Left lobe of liver (tissue), 2 donors: ENCODE results near the gene NHS. TPM values are rescaled to one million over a fixed set of nuclear protein-coding genes. Genes with fewer than 3 reads are reported as not detected.

Experiments
- ATAC-seq: fragments of 200-7000 bp; cut with Tn5 transposase; one replicate; pipeline ENCODE4 v1.9.1; 2020; ENCODE audit warnings: mild to moderate bottlenecking, moderate library complexity
- DNase-seq: peaks from one replicate; pipeline ENCODE4 v3.0.0-alpha.2; 2020; ENCODE audit warnings: low spot score
- total RNA-seq: library from RNA; stranded (reverse); gene quantifications from one replicate; pipeline ENCODE4 v1.2.1, GENCODE V29; 2021
- donor health status: DM: no; HTN: no; CAD: no; lungs with moderate emphysema.
- donor health status: DM: no; HTN: yes; CAD: no.

Gene NHS
- total RNA-seq, 1 donor from 2014 or later = 0.10 TPM

GRCh38 chrX:17608888-17609287, 233.9 kb downstream of the NHS start:
- ATAC-seq = peak; percentile 82
- DNase-seq = peak; percentile 52

DNA sequence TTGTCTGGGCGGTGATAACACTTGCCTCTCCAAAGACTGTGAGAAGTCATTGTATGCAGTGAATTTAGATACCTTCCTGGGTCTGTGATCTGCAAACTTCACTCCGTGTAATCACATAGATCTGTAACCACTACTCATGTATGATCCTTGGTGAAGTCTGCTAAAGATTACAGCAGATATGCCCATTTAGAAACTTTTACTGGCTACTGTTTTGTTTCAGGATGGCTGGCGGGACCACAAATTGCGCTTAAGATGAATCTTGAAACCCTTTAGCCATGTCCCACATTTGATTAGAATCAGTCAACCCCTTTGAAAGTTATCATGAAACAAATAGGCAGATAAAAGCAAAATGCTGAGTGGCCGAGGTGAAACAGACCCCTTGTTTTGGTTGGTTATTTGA, 235.8 kb downstream of the NHS start:
- DNase-seq = no peak
- ATAC-seq = no peak

GRCh38 chrX:17613979-17614588, 239.1 kb downstream of the NHS start:
- peak; percentile 26 for ATAC-seq
- DNase-seq = no peak

DNA sequence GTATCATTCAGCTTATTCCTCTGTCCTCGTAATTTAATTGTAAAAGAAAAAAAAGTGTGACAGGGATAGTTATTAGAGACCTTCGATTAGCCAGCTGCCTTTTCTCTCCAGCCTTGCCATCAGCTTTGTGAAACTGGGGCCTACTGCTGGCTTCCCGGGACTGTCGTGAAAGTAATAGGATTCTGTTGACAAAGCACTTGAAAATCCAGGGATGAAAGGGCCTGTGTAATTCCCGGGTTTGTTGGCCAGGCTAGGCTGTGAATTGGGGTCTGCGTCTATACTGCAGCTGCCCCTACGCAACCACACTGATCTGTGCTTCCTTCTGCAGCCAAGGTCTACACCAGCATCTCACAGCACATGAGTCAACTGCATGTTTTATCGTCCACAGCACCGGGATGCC, 241.9 kb downstream of the NHS start:
- no peak for ATAC-seq
- no peak for DNase-seq

DNA sequence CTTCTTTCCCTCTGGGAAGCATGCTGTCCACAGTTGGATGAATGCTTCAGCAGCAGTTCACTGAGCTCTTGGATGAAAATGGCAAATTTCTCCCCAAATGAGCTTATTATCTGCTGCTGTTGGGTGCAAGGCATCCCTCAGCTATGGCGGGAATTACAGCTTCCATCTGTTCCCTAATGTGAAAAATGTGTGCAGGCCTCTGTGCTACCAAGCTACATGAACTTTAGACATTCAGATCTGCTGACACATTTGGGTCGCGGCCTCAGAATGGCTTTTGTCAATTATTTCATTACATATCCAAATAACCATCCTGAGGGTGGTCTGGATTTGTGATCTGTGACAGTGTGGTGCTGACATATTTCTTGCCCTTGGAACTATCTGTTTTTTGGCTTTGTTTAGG, 242.8 kb downstream of the NHS start:
- ATAC-seq (no peak), DNase-seq (no peak)

DNA sequence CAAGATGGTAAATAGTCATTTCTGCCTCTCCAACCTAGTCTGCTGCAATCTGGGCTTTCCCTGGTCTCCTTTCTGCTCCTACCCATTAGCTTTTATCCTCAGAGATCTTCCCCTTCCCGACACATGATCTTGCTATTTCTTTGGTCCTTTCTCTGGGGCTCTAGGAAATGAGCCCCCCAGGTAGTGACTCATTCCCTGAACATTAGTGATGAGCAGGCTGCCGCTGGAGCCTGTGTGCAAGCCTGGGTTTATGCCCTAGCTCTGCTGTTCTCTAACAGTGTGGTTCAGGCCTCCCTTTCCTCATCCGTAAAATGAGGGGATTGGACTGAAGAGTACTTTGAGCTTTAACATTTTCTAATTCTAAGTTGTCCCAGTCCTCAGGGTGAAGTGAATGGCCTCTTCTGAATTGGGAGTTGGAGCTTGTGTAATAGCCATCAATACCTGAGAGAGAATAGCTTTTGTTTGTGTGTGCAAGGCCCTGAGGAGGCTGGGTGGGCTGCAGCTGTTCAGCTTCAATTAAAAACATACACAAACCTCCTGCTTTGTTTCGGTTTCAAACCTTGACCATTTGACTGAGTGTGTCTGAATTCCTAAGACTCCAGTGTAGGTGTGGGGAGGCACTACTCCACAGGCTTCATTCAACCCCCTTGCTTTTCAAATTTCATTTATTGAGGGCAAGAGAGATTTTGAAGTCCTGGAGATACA, 246.7 kb downstream of the NHS start:
- DNase-seq (no peak), ATAC-seq (no peak)

- ATAC-seq = no peak
- no peak for DNase-seq
Measured at GRCh38 chrX:17622331-17622730, 247.3 kb downstream of the NHS start.

DNA sequence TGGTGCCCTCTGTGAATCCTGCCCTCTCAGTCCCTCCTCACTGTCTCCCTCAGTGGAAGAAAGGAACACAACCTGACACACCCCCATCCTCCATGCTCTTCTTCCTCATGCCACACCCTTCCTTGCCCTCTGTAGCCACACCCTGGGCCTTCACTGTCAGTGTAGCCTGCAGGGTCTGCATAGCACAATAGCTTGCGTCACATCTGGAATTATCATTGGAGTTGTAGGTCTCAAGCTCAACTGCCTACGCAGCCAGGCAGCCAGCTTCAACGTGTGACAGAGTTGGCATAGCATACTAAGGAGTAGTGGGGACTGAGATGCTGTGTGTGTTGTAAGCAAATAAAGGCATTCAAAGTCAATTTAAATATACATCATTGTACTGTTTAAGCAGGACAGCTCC, 248.8 kb downstream of the NHS start:
- ATAC-seq (no peak), DNase-seq (no peak)

DNA sequence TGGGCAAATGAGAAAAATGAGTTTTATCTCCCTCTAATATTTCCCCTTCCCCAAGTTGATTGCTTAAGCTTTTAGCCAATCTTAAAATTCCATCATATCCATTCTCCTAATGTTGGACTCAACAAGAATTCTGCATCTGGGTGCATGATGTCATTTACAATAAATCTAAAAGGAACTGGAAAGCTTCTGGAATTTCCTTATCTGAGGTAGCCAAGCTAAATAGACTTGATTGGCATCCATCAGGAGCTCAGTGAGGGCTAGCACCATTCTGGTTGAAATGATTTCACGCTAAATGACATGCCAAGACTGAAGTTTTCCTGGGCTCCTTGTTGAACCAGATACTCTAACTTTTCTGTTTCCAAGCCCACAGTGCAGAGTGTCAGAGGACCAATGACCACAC, 252.0 kb downstream of the NHS start:
- ATAC-seq = no peak
- DNase-seq = no peak

DNA sequence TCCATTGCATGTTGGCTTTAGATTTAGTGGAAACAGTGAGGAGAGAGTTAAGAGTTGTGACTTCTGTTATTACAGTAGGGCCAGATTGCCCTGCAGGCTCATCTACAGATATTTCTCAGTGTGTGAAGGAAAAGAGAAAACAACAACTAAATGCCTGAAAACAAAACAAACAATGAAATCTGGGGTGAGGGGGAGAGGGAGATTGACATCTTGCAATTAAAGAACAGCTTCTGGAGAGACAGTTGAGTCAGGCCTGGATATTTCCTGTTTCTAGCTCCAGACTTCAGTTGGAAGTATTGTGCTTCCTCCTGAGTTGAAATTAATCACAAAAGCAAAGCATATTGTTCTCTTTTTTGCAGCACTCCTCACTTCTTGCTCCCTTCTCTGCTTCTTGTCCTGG, 254.0 kb downstream of the NHS start:
- ATAC-seq = no peak

GRCh38 chrX:17629519-17629918, 254.5 kb downstream of the NHS start:
- DNase-seq (no peak), ATAC-seq (no peak)

More for the DNA sequence above, 254.0 kb downstream of the NHS start:
- no peak for DNase-seq

DNA sequence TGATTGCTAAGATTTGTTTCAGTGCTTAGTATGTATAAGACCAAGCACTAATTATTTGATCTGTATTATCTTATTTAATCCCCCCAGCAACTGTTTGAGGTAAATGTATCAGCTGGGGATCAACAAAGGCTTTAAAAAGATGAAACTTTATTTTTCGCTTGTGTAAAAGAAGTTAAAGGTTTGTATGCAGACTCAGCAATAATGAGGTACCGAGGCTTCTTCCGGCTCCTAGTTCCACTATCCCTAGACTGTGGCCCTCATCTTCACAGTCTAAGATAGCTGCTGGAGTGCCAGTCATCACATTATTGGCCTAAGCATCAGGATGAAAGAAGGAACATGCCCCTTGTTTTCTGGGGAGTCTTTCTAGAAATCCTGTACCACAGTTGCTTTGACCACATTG, 256.6 kb downstream of the NHS start:
- no peak for DNase-seq
- ATAC-seq = no peak

DNA sequence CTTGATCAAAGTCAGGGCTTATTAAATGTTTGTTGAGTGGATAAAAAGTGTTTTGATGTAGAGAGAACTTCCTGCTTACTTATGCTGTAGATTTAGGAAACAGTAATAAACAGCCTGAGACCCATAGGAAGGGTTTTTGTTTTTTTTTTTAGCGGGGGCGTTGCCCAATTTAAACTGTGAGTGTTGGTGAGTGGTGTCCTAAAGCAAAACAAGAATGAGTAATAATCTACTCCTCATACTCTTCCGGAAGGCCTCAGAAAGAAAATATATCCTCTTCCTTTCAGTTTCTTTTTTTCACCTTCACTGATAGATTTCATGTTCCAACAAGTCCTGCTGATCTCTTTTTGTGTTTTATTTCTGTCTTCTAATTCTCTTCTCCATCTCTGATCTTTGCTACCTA, 257.9 kb downstream of the NHS start:
- DNase-seq (no peak), ATAC-seq (no peak)

DNA sequence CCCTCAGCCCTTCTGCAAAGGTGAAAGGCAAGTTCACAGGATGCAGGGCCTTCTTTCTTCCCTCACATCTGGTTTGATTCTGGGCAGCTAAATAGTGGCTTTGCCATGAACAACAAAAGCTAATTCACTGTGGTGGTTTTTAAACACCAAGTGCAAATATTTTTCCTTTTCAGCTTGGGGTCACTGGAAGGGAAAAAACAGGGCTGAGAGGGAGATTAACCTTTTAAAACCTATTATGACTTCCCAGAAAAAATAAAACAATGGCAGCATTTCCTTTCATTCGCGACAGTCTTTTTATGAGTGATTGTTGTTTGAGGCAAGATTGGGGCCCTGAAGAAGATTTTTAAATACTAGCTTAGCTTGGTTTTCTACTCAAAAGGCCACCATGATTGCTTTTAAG, 258.5 kb downstream of the NHS start:
- DNase-seq (no peak), ATAC-seq (no peak)

- ATAC-seq (peak; percentile 29), DNase-seq (no peak)
Measured at GRCh38 chrX:17634542-17635207, 259.7 kb downstream of the NHS start.

GRCh38 chrX:17635231-17635630, 260.2 kb downstream of the NHS start:
- no peak for ATAC-seq
- DNase-seq = no peak

- DNase-seq = no peak
- no peak for ATAC-seq
Measured at GRCh38 chrX:17637235-17637634, 262.2 kb downstream of the NHS start.

DNA sequence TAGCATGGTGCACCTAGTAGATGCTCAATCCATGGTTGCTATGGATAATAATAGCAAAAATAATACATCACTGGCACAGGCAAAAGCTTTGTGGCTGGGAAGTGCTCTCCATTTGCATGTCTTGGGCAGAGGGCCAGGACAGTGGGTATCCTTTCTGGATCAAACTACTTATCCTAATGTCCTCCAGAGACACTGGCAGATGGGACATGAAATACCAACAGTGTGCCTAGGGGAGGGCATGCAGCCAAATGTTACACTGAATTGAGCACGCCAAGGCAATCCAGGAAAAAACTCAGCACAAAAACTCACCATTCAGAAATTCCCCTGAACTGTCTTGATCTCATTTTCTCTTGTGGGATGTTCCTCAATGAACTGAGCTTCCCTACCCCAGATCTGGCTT, 263.7 kb downstream of the NHS start:
- DNase-seq (no peak), ATAC-seq (no peak)

DNA sequence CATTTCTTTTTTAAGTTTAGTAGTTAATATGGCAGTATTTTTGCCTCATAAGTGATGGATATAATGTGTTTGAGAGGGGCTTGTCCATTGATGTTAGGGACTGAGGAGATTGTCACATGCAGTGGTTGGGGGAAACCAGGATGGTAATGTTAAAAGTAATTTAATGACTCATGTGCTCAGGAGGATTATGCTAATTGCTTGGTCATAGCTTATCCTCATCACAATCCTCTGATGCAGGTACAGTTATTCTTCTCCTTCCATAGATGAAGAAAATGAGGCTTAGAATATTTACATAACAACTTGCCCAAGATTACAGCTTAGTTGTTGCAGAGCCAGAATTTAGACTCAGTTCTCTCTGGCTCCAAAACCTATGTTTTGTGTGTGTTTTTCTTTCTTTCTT, 267.9 kb downstream of the NHS start:
- DNase-seq (no peak), ATAC-seq (no peak)

GRCh38 chrX:17643528-17643927, 268.5 kb downstream of the NHS start:
- ATAC-seq = no peak
- DNase-seq = no peak

DNA sequence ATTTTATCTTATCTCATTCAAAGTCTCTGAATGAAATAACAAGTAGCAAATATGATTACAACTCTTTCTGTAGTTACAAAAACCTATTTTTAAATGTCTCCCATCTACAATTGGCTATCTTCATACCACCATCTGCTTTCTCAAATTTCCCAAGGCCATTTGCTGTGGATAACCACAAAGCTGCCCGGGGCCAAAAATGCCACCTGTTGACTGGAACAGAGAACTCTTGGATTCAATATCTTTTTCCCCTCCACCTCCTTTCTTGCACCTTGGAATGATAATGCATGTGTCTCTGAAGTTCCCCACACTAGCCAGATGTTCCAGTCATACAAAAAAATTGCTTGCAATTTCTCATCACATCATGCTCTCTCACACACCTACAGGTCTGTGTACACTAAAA, 269.0 kb downstream of the NHS start:
- DNase-seq (no peak), ATAC-seq (no peak)

GRCh38 chrX:17654116-17654515, 279.1 kb downstream of the NHS start:
- ATAC-seq (no peak), DNase-seq (no peak)
